Upper lobe of left lung (tissue), 4 donors: ENCODE results near the gene SDCCAG8.

ENCODE experiments used
- CTCF ChIP-seq, 6 experiments: fragments of 450-650 bp in 4 of 6; fragments of 200-600 bp in 2 of 6; sonication (generic) in 2 of 6; IDR thresholded peaks; one replicate each; pipeline ENCODE4 v1.5.1; 2016 to 2019; ENCODE audit warnings: antibody characterized with exemption in 6 of 6
- EP300 ChIP-seq, 4 donors: sonication (generic); formaldehyde crosslinking; IDR thresholded peaks; one replicate each; pipeline ENCODE4 v1.5.1; 2017; ENCODE audit warnings: antibody characterized with exemption in 4 of 4, control low read depth in 2 of 4
- POLR2A ChIP-seq, 4 donors: fragments of 450-650 bp; IDR thresholded peaks; one replicate each; pipeline ENCODE4 v1.5.1; 2016 to 2017; ENCODE audit warnings: antibody characterized with exemption in 4 of 4, mild to moderate bottlenecking in 2 of 4
- POLR2AphosphoS5 ChIP-seq, 2 donors: sonication (generic); formaldehyde crosslinking; IDR thresholded peaks; one replicate each; pipeline ENCODE4 v1.5.1; 2017; ENCODE audit warnings: antibody characterized with exemption in 2 of 2

GRCh38 chr1:243233908-243234307 lies 21.9 kb upstream of the SDCCAG8 start:
- TF ChIP-seq EP300 (IDR thresholded peaks at IDR 0.05) (no peak), CTCF (IDR thresholded peaks at IDR 0.05) (no peak), POLR2A (IDR thresholded peaks at IDR 0.05) (no peak), POLR2AphosphoS5 (IDR thresholded peaks at IDR 0.05) (no peak)
